Measurements from ENCODE around the gene IFNW1.

The IFNW1 gene

GRCh38 chr9:21095561-21095960 lies 46.1 kb downstream of the IFNW1 start:
- no peak overlapping the region for H3K4me3 ChIP-seq (replicated peaks; ENCODE audit: low read depth, low read length)
- DNase-seq (ENCODE audit: extremely low read depth, low read depth) = no peak
- no peak for TF ChIP-seq CTCF (IDR thresholded peaks at IDR 0.05; ENCODE audit: low read depth, low read length, missing control alignments)
